Stimulated activated CD4-positive, alpha-beta T cell treated with anti-CD3 and anti-CD28 coated beads, Interleukin-4, amount 100 ng/mL, for 1 hour (primary cell): ENCODE results near the gene METTL14.
"Not testable (repeated sequence)": the region's sequence is repeated elsewhere in the genome, so short reads cannot be mapped to it uniquely, and the experiment has no call there.

Experiments
- DNase-seq: peaks from one replicate; pipeline ENCODE4 v3.0.0-alpha.2; 2020

METTL14 gene

GRCh38 chr4:118684873-118685811 is at the start of gene METTL14:
Gene METTL14 (plus strand): TSS chr4:118685392. CDS start chr4:118685535, 143 bp downstream.
- DNase-seq = peak; percentile 88

GRCh38 chr4:118636126-118636525 is 49.1 kb upstream of the METTL14 start:
- not testable (repeated sequence) for DNase-seq

DNA sequence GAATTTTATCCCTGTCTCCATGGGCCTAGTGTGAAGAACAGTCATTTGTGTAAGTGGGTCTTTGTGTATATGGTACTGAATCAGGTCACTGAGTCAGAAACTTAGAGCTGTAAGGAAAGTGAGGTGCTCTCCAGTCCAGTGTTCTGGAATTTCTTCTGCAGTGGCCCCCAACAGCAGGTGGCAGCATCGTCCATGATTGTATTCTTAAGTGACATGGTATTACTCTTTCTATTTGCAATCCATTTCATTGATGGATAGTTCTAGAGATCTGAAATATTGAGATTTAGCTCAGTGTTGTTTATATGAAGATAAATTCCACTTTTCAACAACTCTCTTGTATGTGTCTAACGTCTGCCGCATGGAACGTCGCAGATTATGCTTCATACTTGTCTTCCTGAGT is 20.5 kb upstream of the METTL14 start:
- DNase-seq = peak; percentile 5

- DNase-seq = peak; percentile 18
These were observed 16.0 kb upstream of the METTL14 start for GRCh38 chr4:118669220-118669619.

GRCh38 chr4:118670968-118671367 is 14.2 kb upstream of the METTL14 start:
- DNase-seq = not testable (repeated sequence)

DNA sequence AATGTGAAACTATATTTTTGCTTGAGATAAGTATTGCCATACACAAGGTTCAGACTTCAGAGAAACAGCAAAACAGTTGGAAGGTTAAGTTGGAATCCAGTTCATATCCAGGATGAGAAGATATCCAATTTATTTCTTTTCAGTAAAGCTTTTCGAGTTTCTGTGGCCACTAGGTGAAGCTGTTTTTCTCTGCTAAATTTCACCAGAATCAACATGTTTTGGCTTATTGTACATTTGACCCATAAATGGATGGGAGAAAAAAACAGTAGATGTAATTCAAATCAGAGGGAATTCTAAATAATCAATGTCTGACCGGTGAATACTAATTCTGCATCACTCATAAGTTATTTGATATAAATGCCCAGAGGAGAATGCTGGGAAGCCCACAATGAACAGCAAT is 9.1 kb upstream of the METTL14 start:
- DNase-seq = no peak

DNA sequence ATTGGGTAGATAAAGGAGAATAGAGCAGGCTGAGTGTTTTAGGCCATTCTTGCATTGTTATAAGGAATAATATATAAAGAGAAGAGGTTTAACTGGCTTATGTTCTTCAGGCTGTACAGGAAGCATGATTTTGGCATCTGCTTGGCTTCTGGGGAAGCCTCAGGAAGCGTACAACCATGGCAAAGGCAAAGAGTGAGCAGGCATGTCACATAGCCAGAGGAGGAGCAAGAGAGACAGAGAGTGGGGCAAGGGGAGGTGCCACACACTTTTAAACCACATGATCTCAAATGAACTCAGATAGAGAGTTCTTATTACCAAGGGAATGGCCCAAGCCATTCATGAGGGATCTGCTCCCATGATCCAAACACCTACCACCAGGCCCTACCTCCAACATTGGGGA is 4.4 kb upstream of the METTL14 start:
- no peak for DNase-seq

DNA sequence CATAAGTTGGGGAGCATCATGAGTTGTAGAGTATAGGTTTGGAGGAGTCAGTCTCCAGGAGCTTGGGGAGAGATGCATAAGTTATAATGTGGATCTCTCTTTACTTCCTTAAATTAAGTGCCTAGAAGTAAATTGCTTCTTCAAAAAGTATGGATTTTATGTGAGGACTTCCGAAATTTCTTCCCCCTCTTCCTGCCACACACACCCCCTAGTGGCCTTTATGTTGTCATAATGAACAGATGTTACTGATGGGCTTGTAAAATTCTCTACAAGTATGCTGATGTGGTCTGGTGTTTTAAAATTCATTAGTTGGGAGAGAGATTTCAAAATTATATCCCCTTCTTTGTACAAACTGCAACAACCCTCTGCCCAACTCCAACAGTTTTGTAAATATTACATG is 2.3 kb upstream of the METTL14 start:
- DNase-seq = no peak

- no peak for DNase-seq
These were observed 1.7 kb upstream of the METTL14 start for GRCh38 chr4:118683513-118683912.

GRCh38 chr4:118703118-118703517 is 17.9 kb downstream of the METTL14 start:
- no peak for DNase-seq

- no peak for DNase-seq
These were observed 25.9 kb downstream of the METTL14 start for GRCh38 chr4:118711052-118711451.

- DNase-seq = no peak
These were observed 27.7 kb downstream of the METTL14 start for GRCh38 chr4:118712872-118713271.

DNA sequence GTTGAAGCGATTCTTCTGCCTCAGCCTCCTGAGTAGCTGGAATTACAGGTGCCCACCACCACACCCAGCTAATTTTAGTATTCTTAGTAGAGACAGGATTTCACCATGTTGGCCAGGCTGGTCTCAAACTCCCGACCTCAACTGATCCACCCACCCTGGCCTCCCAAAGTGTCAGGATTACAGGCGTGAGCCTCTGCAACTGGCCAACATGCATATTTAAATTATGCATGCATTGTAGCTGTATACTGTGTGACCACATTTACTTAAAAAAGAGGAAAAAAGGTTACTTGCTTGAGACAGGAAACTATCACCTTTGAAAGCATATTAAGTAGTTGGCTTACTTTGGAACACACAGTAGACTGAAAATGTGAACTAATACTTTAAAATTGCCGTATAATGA is 29.5 kb downstream of the METTL14 start:
- no peak for DNase-seq

GRCh38 chr4:118716304-118716703 is 31.1 kb downstream of the METTL14 start:
- no peak for DNase-seq

- DNase-seq = no peak
These were observed 33.4 kb downstream of the METTL14 start for GRCh38 chr4:118718511-118719170.

DNA sequence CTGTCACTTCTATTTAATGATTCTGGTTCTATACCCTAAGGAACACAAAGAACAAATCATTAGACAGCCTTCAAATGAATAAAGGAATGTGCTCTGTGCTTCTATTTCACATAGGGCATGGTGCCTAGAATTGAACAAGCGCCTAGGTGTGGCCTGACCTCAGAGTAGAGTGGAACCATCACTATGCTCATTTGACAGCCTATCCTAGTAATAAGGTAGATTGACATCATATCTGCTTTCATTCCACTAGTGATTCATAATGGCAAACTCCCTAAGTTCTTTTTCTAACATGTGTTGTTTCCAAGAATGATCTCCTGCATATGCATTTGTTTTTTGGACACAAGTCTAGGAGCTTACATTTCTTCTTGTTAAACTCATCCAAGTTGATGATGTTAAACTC is 36.6 kb downstream of the METTL14 start:
- DNase-seq = no peak

DNA sequence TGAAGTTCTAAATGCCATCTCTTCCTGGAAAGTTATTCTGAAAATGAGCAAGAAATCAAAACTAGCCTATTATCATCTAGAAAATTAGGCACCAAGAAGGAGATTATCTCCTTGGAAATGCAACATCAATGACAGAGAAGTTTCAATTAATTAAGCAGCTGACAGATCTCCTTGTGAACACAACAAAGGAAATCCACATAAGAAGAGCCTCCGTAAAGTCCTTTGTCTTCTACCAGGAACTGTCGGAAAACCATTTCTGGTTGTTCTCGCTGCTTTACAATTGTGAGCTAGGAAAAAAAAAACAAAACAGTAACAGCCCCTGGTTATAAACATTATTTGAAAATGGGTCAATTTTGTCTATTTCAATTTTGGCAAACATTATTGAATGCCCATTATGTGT is 38.2 kb downstream of the METTL14 start:
- no peak for DNase-seq

DNA sequence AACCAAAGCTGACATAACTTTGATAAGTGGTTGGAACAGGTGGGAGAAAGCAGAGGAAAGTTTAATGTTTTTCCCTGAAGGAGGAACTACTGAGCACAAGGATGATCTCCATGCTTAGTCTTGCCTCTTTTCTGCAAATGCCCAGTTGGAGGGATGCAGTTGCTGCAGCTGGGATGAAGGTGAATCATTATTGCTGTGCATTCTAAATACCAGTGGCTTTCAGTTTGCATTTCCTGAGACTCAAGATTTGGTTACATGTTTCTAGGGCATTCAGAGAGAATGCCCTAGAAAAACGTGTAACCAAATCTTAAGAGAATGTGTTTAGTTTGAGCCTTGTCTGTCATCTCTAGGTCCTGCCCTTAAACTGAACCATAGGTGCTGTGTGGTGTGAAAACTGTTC is 42.2 kb downstream of the METTL14 start:
- no peak for DNase-seq

GRCh38 chr4:118729287-118730286 is 44.4 kb downstream of the METTL14 start:
- DNase-seq = no peak

- no peak for DNase-seq
These were observed 45.5 kb downstream of the METTL14 start for GRCh38 chr4:118730683-118731082.

DNA sequence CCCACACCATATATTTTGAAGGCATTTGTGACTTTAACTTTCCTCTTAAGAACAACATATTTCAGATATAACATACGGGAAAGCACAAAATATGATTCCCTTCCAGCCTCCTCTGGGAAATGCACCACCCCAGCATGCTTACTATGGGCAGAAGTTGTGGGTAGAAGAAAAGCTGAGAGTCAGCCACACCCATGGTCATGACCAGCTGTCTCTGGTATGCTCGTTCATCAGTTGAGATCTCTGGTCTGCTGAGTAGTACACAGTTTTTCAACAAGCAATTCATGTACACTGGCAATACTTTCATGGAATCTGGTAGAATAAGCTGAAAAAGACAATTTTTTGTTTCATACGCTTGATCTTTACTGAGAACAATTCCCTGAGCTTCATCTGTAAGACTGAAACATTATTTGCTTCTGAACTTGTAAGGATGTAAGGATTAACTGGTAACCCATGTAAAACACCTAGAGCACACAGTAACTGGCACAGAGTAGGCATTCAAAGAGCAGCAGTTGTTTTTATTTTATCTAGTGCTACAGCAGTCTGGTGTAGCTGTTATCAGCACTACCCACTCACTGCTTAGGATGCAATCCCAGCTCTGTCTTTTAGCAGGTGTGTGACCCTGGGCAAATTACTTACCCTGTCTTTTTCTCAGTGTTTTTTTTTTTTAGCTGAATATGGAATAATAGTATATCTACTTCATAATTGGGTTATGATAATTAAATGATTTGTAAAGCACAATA is 47.6 kb downstream of the METTL14 start:
- no peak for DNase-seq
